A673 (cell line): Measurements from ENCODE around the gene TCF20. TPM values are rescaled to one million over a fixed set of nuclear protein-coding genes. Genes with fewer than 3 reads are reported as not detected.

Source experiments
- BruUV-seq: library from RNA; stranded (reverse); fragments of 400-500 nt; replicated peaks from 2 replicates; lab custom pipeline; 2021; lab: Mats Ljungman, UMichigan
- CTCF ChIA-PET: fragments of 300-600 bp; sonication (Branson Sonifier 250); formaldehyde crosslinking; loops from one replicate; lab custom pipeline; 2022; ENCODE audit warnings: antibody characterized with exemption; lab: Charles Lee
- POLR2A ChIA-PET: fragments of 300-600 bp; sonication (Branson Sonifier 250); formaldehyde crosslinking; loops from one replicate; lab custom pipeline; 2022; ENCODE audit warnings: antibody characterized with exemption; ENCODE audit not compliant: low non-redundant PET; lab: Charles Lee
- DNase-seq: peaks from one replicate; pipeline ENCODE4 v3.0.0-alpha.2; 2015; ENCODE audit warnings: low spot score
- H3K27ac ChIP-seq: fragments of 200-600 bp; sonication (generic); 2 replicates; pipeline ENCODE4 v1.5.1; 2016; ENCODE audit warnings: mixed run types, low read depth, mild to moderate bottlenecking, mixed read lengths, antibody characterized with exemption, low read length; ENCODE audit not compliant: poor library complexity, severe bottlenecking
- H3K27me3 ChIP-seq: fragments of 200-600 bp; sonication (generic); replicated peaks from 2 replicates; pipeline ENCODE4 v1.6.1; 2017; ENCODE audit warnings: mixed run types, low read depth, mild to moderate bottlenecking, mixed read lengths, antibody characterized with exemption, low read length; ENCODE audit not compliant: insufficient read depth, poor library complexity
- H3K36me3 ChIP-seq: fragments of 200-600 bp; sonication (generic); 2 replicates; pipeline ENCODE4 v1.6.1; 2016; ENCODE audit warnings: mixed run types, mild to moderate bottlenecking, mixed read lengths, antibody characterized with exemption, low read length; ENCODE audit not compliant: insufficient read depth, poor library complexity, severe bottlenecking
- H3K4me1 ChIP-seq: fragments of 200-600 bp; sonication (generic); 2 replicates; pipeline ENCODE4 v1.6.1; 2017; ENCODE audit warnings: mixed run types, mild to moderate bottlenecking, mixed read lengths, antibody characterized with exemption, low read length; ENCODE audit not compliant: insufficient read depth, poor library complexity, severe bottlenecking
- H3K4me3 ChIP-seq: fragments of 200-600 bp; sonication (generic); 2 replicates; pipeline ENCODE4 v1.5.1; 2016; ENCODE audit warnings: low read depth, mixed run types, mild to moderate bottlenecking, mixed read lengths, low read length; ENCODE audit not compliant: poor library complexity, severe bottlenecking
- H3K9me3 ChIP-seq: fragments of 200-600 bp; sonication (generic); 2 replicates; pipeline ENCODE4 v1.6.1; 2016; ENCODE audit warnings: mixed run types, low read depth, mild to moderate bottlenecking, mixed read lengths, antibody characterized with exemption, low read length; ENCODE audit not compliant: poor library complexity, severe bottlenecking
- CTCF ChIP-seq: fragments of 300-800, 200-600 bp; sonication (generic); conservative IDR thresholded peaks from 2 replicates; pipeline ENCODE4 v1.5.1; 2017; ENCODE audit warnings: low read depth, mild to moderate bottlenecking, antibody characterized with exemption, low read length, moderate library complexity, mixed read lengths
- EZH2 ChIP-seq: fragments of 200-600 bp; sonication (generic); IDR thresholded peaks from 2 replicates; pipeline ENCODE4 v1.6.1; 2017; ENCODE audit warnings: borderline replicate concordance, low read depth, mild to moderate bottlenecking, mixed read lengths, antibody characterized with exemption, low read length; ENCODE audit not compliant: poor library complexity, severe bottlenecking
- intact Hi-C: fragments of 100-400 bp; cut with micrococcal nuclease; formaldehyde crosslinking; loops from one replicate; pipeline ENCODE4 v1.10.0; 2022; ENCODE audit not compliant: unreplicated experiment
- total RNA-seq: library from RNA; stranded (reverse); gene quantifications from 2 replicates; pipeline ENCODE4 v1.2.3, GENCODE V29; 2021

TCF20 gene
- total RNA-seq, 1 experiment from 2014 or later: 69.3 TPM

GRCh38 chr22:42275176-42275575, 4.7 kb upstream of the TCF20 start:
- POLR2A ChIA-PET: no interaction called here
- CTCF ChIA-PET: no interaction called here

GRCh38 chr22:42273855-42274451, 3.5 kb upstream of the TCF20 start:
- POLR2A ChIA-PET: no interaction called here
- intact Hi-C loops: loop anchor here (5.0 kb wide), 1 partner anchor 93 kb away; no protein-coding TSS in a partner anchor
- CTCF ChIA-PET: no interaction called here

More at GRCh38 chr22:42275176-42275575, 4.7 kb upstream of the TCF20 start:
- Histone ChIP-seq H3K9me3 (no peaks in the 10 kb centered on the region), H3K4me1 (peaks cover 24% of the 10 kb centered on the region), H3K27me3 (no peaks in the 10 kb centered on the region), H3K27ac (peak overlapping the region; percentile 5), H3K4me3 (no peak overlapping the region), H3K36me3 (no peaks in the 10 kb centered on the region)
- BruUV-seq: no TSS peak
- DNase-seq: no peak
- intact Hi-C loops: loop anchor here (5.0 kb wide), 1 partner anchor 162 kb away; no protein-coding TSS in a partner anchor
- TF ChIP-seq CTCF (no peak), EZH2 (no peak)

GRCh38 chr22:42272431-42272999, 2.1 kb upstream of the TCF20 start:
- no peaks in the 10 kb centered on the region for H3K9me3 ChIP-seq
- H3K4me3 ChIP-seq: no peak overlapping the region
- POLR2A ChIA-PET: no interaction called here
- no TSS peak for BruUV-seq
- DNase-seq: no peak
- no peak overlapping the region for H3K27ac ChIP-seq
- TF ChIP-seq EZH2 (no peak), CTCF (no peak)
- CTCF ChIA-PET: no interaction called here
- intact Hi-C loops: loop anchor here (5.0 kb wide), 1 partner anchor 95 kb away; no protein-coding TSS in a partner anchor
- no peaks in the 10 kb centered on the region for H3K27me3 ChIP-seq
- H3K36me3 ChIP-seq: no peaks in the 10 kb centered on the region
- H3K4me1 ChIP-seq: peaks cover 31% of the 10 kb centered on the region

More at GRCh38 chr22:42273855-42274451, 3.5 kb upstream of the TCF20 start:
- H3K4me1 ChIP-seq: peaks cover 26% of the 10 kb centered on the region
- DNase-seq: peak; percentile 54
- H3K27me3 ChIP-seq: no peaks in the 10 kb centered on the region
- peak overlapping the region; percentile 18 for H3K27ac ChIP-seq
- TF ChIP-seq CTCF (no peak), EZH2 (no peak)
- no peak overlapping the region for H3K4me3 ChIP-seq
- no TSS peak for BruUV-seq
- no peaks in the 10 kb centered on the region for H3K9me3 ChIP-seq
- no peaks in the 10 kb centered on the region for H3K36me3 ChIP-seq
